Hair follicular keratinocyte (primary cell): ENCODE measurements around the gene BEND4. TPM values are rescaled to one million over a fixed set of nuclear protein-coding genes. Genes with fewer than 3 reads are reported as not detected.

Source experiments
- total RNA-seq: library from RNA; depleted of rRNA; stranded (reverse); fragments of >200 nt; gene quantifications from 2 replicates; pipeline ENCODE4 v1.2.3, GENCODE V29; 2015

The BEND4 gene
- not detected in 2 replicates for total RNA-seq

DNA sequence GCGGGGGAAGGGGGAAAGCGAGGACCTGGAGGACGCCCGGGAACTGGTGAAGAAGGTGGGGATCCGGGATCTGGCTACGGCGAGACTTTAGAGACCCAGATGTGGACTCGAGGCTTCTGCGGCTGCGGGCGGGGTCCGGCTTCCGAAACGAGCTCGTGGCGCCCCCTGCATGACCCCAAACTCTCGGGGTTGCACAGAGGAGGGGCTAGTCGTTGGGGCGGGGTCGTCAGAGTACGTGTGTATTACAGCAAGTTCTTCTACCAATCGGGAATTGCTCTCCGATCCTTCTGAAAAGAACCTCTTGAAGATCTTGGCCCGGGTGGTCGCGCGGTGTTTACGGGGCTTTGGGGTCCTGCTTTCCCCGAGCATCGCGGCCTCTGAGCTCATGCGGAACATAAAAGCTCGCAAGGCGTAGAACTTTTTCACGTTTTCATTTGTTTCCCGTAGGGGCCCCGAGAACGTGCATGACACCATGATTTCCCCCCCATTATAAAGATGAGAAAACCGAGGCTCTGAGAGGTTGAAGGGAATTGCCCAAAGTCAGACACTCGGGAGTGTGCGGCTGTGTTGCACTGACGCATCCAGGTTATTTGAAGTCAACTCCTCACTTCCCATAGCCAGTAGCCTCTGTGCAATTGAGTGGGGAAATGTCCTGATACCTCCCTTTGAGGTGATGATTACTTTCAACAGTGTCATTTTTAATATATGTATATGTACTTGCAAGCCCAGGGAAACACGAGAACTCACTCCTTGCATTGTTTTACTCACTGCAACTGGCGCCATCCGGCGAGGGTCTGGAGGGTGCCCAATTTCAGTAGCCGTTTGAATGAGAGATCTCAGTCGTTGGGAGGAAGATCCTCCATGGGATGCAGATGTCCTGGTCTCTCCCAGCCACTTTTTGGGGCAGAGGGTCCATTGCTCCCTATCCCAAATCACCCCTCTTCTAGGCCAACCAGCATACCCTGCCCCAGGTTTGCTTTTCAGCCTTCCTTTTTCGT, at the start of gene BEND4:
BEND4 (minus strand) TSS at position 149 of the 998 bp plus-strand sequence. CDS start 512 bp downstream, outside the sequence.

Other genes starting within 250 kb of the BEND4 start
- 58.9 and 66.7 TPM in 2 replicates for gene TMEM33, start 217.2 kb downstream of the BEND4 start, total RNA-seq
- gene DCAF4L1, start 170.9 kb downstream of the BEND4 start, total RNA-seq = not detected in 2 replicates
- 44.3 and 50.5 TPM in 2 replicates for gene SLC30A9, start 162.1 kb downstream of the BEND4 start, total RNA-seq
- not detected in 2 replicates for gene SHISA3, start 244.8 kb upstream of the BEND4 start, total RNA-seq